ENCODE results near the gene MDFIC.

DNA sequence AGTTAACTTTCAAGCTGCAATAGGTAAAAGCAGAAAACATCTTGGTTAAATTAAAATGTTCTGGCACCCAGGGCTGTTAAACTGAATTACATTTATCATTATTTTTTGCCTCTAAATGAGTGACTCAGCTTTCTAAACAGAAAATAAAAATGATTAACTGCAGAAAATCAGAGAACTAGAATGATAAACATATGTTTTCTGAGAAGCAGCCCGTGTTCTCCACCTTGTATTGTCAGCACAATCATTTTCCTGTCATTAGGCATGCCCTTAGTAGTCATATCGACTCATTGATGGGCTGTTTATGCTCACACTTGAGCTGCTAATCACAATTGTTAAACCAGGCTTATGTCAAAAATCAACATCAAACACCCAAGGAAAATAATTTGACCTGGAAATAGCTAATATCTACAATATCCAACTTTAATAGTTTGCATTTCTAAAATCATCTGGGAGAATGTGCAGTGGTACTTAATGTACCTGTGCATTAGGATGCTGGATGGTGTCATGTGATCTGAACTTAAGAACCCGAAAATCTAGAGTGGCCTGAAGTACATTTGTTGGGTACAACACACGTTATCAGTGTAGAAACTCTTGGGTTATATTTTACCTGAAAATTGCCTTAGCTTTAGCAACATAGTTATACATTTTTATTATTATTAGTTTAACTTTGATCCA lies 2.3 kb downstream of the MDFIC start:
- TF ChIP-seq TAF1 (conservative IDR thresholded peaks at IDR 0.05) (no peak), CTCF (IDR thresholded peaks at IDR 0.05; ENCODE audit: low read depth, low read length, missing input control) (no peak), FOXA1 (IDR thresholded peaks at IDR 0.05) (no peak), RXRA (IDR thresholded peaks at IDR 0.05) (no peak), ATF3 (IDR thresholded peaks at IDR 0.05) (no peak), HNF4G (IDR thresholded peaks at IDR 0.05) (no peak), GABPA (IDR thresholded peaks at IDR 0.05 in 1 of 2, conservative IDR thresholded peaks at IDR 0.05 in 1 of 2) (no peak), SP1 (IDR thresholded peaks at IDR 0.05) (no peak), JUND (IDR thresholded peaks at IDR 0.05) (no peak), RAD21 (IDR thresholded peaks at IDR 0.05) (no peak), YY1 (IDR thresholded peaks at IDR 0.05) (no peak)
- TF ChIP-seq, protein P1, sequence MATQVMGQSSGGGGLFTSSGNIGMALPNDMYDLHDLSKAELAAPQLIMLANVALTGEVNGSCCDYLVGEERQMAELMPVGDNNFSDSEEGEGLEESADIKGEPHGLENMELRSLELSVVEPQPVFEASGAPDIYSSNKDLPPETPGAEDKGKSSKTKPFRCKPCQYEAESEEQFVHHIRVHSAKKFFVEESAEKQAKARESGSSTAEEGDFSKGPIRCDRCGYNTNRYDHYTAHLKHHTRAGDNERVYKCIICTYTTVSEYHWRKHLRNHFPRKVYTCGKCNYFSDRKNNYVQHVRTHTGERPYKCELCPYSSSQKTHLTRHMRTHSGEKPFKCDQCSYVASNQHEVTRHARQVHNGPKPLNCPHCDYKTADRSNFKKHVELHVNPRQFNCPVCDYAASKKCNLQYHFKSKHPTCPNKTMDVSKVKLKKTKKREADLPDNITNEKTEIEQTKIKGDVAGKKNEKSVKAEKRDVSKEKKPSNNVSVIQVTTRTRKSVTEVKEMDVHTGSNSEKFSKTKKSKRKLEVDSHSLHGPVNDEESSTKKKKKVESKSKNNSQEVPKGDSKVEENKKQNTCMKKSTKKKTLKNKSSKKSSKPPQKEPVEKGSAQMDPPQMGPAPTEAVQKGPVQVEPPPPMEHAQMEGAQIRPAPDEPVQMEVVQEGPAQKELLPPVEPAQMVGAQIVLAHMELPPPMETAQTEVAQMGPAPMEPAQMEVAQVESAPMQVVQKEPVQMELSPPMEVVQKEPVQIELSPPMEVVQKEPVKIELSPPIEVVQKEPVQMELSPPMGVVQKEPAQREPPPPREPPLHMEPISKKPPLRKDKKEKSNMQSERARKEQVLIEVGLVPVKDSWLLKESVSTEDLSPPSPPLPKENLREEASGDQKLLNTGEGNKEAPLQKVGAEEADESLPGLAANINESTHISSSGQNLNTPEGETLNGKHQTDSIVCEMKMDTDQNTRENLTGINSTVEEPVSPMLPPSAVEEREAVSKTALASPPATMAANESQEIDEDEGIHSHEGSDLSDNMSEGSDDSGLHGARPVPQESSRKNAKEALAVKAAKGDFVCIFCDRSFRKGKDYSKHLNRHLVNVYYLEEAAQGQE (IDR thresholded peaks at IDR 0.05) = no peak
- TF ChIP-seq, protein P2, sequence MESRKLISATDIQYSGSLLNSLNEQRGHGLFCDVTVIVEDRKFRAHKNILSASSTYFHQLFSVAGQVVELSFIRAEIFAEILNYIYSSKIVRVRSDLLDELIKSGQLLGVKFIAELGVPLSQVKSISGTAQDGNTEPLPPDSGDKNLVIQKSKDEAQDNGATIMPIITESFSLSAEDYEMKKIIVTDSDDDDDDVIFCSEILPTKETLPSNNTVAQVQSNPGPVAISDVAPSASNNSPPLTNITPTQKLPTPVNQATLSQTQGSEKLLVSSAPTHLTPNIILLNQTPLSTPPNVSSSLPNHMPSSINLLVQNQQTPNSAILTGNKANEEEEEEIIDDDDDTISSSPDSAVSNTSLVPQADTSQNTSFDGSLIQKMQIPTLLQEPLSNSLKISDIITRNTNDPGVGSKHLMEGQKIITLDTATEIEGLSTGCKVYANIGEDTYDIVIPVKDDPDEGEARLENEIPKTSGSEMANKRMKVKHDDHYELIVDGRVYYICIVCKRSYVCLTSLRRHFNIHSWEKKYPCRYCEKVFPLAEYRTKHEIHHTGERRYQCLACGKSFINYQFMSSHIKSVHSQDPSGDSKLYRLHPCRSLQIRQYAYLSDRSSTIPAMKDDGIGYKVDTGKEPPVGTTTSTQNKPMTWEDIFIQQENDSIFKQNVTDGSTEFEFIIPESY (IDR thresholded peaks at IDR 0.05) = no peak
- TF ChIP-seq, protein P3, sequence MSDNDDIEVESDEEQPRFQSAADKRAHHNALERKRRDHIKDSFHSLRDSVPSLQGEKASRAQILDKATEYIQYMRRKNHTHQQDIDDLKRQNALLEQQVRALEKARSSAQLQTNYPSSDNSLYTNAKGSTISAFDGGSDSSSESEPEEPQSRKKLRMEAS (IDR thresholded peaks at IDR 0.05) = no peak

Measured in liver (tissue), 3 donors.